NCI-H146 (cell line): Measurements from ENCODE around the gene UNC79.

Experiments used
- DNase-seq: peaks from one replicate; lab custom pipeline; 2025; lab: John Stamatoyannopoulos, UW

UNC79 gene

DNA sequence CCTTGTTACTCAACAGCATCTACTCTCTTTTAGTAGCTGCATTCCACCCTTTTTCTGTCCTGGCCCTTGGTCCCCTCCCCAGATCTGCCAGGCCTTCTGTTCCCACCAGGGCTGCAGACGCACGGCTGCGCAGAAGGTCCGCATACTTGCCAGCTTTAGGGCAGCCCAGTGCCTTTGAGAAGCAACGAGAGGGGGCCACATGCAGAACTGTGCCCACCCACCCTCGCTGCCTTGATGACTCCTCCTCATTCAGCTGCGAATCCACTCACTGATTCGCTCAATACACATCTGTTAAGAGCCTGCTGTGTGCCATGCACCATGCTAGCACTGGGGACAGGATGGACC is 318.3 kb downstream of the UNC79 start:
- DNase-seq, result no peak

DNA sequence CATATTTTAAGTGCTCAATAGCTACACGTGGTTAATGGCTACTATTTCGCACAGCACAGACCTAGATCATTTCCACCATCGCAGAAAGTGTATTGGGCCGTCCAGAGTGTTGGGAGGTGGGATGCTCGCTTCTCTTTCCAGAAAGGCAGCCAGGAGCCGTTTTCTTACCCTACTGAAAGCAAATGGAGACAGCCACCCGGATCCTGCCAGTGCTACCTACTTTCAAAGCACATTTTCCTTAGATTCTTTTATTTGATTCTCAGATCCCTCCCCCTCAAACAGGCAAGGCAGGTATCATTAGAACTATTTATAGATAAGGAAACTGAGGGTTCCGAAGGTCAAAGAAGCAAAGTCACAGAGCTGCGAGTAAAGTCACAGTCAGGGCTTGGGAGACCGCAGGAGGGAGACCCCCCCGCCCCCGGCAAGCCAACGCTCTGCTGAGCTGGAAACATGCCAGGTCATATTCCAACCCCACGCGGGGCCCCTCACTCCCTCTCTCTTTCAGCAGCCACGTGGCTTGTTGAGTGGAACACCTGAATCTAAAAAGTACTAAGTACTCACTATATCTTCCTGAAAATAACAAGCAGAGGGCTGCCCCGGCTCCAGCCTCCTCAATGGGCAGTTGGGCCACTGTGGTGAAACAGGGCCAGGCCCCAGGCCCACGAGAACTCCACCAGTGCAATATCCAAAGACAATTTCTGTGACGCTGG is 321.4 kb downstream of the UNC79 start:
- no peak for DNase-seq

DNA sequence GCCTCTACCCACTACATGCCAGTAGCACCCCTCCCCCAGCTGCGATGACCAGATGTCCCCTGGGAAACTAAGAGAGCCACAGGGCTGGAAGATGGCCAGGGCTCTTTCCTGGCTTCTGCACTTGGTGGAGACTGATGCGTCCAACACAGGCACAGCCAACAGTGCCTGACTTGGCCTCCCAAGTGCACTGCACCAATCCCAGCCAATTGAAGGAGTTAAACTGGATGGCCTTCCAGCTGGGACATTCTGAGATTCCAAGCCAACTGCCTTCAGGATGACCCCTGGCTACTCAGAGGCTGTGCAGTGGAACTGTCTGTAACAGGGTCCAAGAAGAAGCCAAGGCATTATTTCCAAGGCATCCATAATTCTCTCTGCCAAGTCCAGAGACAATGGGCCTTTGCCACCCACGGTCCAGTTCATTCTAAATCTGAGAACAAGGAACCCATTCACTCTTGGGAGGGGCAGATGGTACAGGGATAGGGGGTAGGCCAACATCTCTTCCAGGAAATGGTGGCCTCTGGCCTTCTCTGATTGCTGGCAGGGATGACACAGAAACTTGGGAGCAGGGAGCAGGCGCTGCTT is 322.3 kb downstream of the UNC79 start:
- no peak for DNase-seq

DNA sequence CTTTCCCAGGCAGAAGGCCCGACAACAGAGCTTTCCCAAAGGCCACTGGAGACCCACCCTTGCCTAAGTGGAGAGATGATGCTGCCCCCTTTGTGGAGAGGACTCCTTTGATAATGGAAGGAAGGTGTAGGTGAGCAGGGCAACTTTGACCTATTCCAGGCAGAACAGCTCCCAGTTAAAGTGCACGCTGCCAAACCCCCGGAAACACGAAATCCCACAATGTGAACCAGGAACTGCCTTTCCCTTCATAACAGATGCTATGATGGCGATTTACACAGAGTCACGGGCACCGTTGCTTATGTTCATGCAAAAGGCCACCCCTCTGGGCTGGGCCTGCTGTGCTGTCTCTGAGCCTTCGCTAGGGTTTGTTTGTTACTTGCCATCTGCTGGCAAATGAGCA is 322.9 kb downstream of the UNC79 start:
- no peak for DNase-seq

DNA sequence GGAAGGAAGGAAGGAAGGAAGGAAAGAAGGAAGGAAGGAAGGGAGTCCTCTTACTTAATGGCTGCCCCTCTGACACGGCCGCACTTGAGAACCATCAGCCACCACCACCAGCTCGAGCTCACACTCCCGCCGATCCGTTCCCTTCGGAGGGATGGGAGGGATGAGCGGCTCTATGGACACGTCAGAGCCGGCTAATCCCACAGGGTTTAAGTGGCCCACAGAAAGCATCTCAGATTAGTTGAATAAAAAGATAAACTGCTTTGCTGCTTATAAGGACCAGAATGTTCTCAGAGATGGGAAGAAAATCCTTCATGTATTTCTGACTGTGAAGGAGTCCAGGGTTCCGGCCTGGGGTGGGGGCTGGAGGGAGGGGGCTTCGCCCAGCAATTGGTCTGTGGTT is 326.5 kb downstream of the UNC79 start:
- no peak for DNase-seq
